HEK293 (cell line): Measurements from ENCODE around the gene CYP2E1.
"Not testable (repeated sequence)": the region's sequence is repeated elsewhere in the genome, so short reads cannot be mapped to it uniquely, and the experiment has no call there.

Experiments used
- CTCF ChIA-PET: fragments of 350-600 bp; formaldehyde crosslinking; extraction: SDS; loops from one replicate; lab custom pipeline; 2021; ENCODE audit warnings: antibody characterized with exemption; lab: Yijun Ruan, JAX
- POLR2A ChIA-PET: fragments of 300-600 bp; formaldehyde crosslinking; extraction: SDS; loops from one replicate; lab custom pipeline; 2020; ENCODE audit warnings: antibody characterized with exemption, inconsistent platforms; lab: Yijun Ruan, JAX
- H3K27ac ChIP-seq: fragments of 200-500 bp; sonication (Bioruptor generic); 2 replicates; pipeline ENCODE4 v1.5.1; 2014; ENCODE audit warnings: low read depth, low read length, control low read depth, inconsistent platforms; ENCODE audit errors: extremely low read depth
- H3K36me3 ChIP-seq, 2 experiments: fragments of 200-500 bp in 1 of 2; sonication (Bioruptor generic) in 1 of 2; 1 replicate in 1 of 2; 2 replicates in 1 of 2; pipeline ENCODE4 v1.5.1; 2014 to 2017; ENCODE audit warnings: inconsistent platforms in 2 of 2, low read length in 2 of 2; ENCODE audit not compliant: control insufficient read depth in 2 of 2, insufficient read depth in 1 of 2
- H3K4me1 ChIP-seq: fragments of 200-500 bp; sonication (Bioruptor generic); 2 replicates; pipeline ENCODE4 v1.5.1; 2014; ENCODE audit warnings: mild to moderate bottlenecking, low read length, inconsistent platforms; ENCODE audit not compliant: control insufficient read depth, insufficient read depth
- H3K4me3 ChIP-seq: 2 replicates; pipeline ENCODE4 v1.5.1; 2011; ENCODE audit warnings: low read depth, mild to moderate bottlenecking, control low read depth, low read length, moderate library complexity
- H3K9me3 ChIP-seq: fragments of 200-500 bp; sonication (Bioruptor generic); 2 replicates; pipeline ENCODE4 v1.5.1; 2014; ENCODE audit warnings: low read depth, low read length, inconsistent platforms; ENCODE audit not compliant: control insufficient read depth, insufficient read depth
- KLF8 ChIP-seq: fragments of 450-650 bp; formaldehyde crosslinking; IDR thresholded peaks from 2 replicates; pipeline ENCODE4 v1.5.1; 2016; ENCODE audit warnings: missing biosample characterization, missing genetic modification characterization
- SETDB1 ChIP-seq: IDR thresholded peaks from one replicate; pipeline ENCODE4 v1.6.1; 2017; ENCODE audit warnings: mild to moderate bottlenecking, low read length, moderate library complexity, mixed read lengths; ENCODE audit not compliant: insufficient read length
- TRIM28 ChIP-seq: IDR thresholded peaks from 2 replicates; pipeline ENCODE4 v1.6.1; 2011; ENCODE audit warnings: low read length, control low read depth, borderline replicate concordance
- ZNF391 ChIP-seq: fragments of 450-650 bp; formaldehyde crosslinking; IDR thresholded peaks from 2 replicates; pipeline ENCODE4 v1.5.1; 2016; ENCODE audit warnings: low read depth, missing biosample characterization, missing genetic modification characterization, borderline replicate concordance
- ZNF510 ChIP-seq: fragments of 450-650 bp; formaldehyde crosslinking; IDR thresholded peaks from 2 replicates; pipeline ENCODE4 v1.5.1; 2018; ENCODE audit warnings: mild to moderate bottlenecking, missing genetic modification characterization, missing biosample characterization; ENCODE audit not compliant: insufficient replicate concordance
- ZXDB ChIP-seq: fragments of 450-650 bp; formaldehyde crosslinking; IDR thresholded peaks from 2 replicates; pipeline ENCODE4 v1.5.1; 2016; ENCODE audit warnings: missing biosample characterization, missing genetic modification characterization
- TF ChIP-seq, protein P1 (sequence below): fragments of 450-650 bp; formaldehyde crosslinking; IDR thresholded peaks from 2 replicates; pipeline ENCODE4 v1.5.1; 2016; ENCODE audit warnings: missing biosample characterization, missing genetic modification characterization
- TF ChIP-seq, protein P2 (sequence below): fragments of 450-650 bp; formaldehyde crosslinking; conservative IDR thresholded peaks from 2 replicates; pipeline ENCODE4 v1.5.1; 2016; ENCODE audit warnings: low read depth, missing biosample characterization, missing genetic modification characterization
- TF ChIP-seq, protein P3 (sequence below): fragments of 450-650 bp; formaldehyde crosslinking; IDR thresholded peaks from 2 replicates; pipeline ENCODE4 v1.5.1; 2016; ENCODE audit warnings: missing biosample characterization, missing genetic modification characterization
- TF ChIP-seq, protein P4 (sequence below): fragments of 450-650 bp; formaldehyde crosslinking; IDR thresholded peaks from 2 replicates; pipeline ENCODE4 v1.5.1; 2016; ENCODE audit warnings: missing biosample characterization, missing genetic modification characterization

The CYP2E1 gene

DNA sequence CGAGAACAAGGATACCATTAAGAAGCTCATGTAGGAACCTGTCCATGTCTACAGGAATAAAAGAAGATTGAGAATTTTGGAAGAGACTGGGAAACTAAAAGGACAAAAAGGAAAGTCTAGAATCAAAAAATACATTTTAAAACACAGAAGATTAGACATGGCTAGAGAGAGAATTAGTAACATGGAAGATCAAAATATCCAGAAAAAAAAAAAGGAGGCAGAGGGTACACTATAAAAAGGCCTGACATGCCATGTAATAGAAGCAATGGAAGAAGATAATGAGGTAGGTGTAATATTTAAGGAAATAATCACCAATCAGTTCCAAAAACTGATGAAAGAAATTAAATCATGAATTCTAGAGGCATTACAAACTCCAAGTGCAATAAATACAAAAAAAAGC lies 46.3 kb downstream of the CYP2E1 start:
- TF ChIP-seq ZXDB (tag by site-specific recombination) (0 out of 2 replicates have a peak, but pooled peaks have one; percentile 19), TRIM28 (peak; percentile 16; the same call in 1 of the 2 replicates), SETDB1 (peak; percentile 82), ZNF391 (tag by site-specific recombination) (0 out of 2 replicates have a peak, but pooled peaks have one; percentile 37), ZNF510 (tag by site-specific recombination) (peak; percentile 65), KLF8 (tag by site-specific recombination) (peak; percentile 32; the same call in 1 of the 2 replicates)
- TF ChIP-seq, protein P1, sequence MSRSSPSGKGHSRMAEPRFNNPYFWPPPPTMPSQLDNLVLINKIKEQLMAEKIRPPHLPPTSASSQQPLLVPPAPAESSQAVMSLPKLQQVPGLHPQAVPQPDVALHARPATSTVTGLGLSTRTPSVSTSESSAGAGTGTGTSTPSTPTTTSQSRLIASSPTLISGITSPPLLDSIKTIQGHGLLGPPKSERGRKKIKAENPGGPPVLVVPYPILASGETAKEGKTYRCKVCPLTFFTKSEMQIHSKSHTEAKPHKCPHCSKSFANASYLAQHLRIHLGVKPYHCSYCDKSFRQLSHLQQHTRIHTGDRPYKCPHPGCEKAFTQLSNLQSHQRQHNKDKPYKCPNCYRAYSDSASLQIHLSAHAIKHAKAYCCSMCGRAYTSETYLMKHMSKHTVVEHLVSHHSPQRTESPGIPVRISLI (tag by site-specific recombination): peak; percentile 88
- TF ChIP-seq, protein P2, sequence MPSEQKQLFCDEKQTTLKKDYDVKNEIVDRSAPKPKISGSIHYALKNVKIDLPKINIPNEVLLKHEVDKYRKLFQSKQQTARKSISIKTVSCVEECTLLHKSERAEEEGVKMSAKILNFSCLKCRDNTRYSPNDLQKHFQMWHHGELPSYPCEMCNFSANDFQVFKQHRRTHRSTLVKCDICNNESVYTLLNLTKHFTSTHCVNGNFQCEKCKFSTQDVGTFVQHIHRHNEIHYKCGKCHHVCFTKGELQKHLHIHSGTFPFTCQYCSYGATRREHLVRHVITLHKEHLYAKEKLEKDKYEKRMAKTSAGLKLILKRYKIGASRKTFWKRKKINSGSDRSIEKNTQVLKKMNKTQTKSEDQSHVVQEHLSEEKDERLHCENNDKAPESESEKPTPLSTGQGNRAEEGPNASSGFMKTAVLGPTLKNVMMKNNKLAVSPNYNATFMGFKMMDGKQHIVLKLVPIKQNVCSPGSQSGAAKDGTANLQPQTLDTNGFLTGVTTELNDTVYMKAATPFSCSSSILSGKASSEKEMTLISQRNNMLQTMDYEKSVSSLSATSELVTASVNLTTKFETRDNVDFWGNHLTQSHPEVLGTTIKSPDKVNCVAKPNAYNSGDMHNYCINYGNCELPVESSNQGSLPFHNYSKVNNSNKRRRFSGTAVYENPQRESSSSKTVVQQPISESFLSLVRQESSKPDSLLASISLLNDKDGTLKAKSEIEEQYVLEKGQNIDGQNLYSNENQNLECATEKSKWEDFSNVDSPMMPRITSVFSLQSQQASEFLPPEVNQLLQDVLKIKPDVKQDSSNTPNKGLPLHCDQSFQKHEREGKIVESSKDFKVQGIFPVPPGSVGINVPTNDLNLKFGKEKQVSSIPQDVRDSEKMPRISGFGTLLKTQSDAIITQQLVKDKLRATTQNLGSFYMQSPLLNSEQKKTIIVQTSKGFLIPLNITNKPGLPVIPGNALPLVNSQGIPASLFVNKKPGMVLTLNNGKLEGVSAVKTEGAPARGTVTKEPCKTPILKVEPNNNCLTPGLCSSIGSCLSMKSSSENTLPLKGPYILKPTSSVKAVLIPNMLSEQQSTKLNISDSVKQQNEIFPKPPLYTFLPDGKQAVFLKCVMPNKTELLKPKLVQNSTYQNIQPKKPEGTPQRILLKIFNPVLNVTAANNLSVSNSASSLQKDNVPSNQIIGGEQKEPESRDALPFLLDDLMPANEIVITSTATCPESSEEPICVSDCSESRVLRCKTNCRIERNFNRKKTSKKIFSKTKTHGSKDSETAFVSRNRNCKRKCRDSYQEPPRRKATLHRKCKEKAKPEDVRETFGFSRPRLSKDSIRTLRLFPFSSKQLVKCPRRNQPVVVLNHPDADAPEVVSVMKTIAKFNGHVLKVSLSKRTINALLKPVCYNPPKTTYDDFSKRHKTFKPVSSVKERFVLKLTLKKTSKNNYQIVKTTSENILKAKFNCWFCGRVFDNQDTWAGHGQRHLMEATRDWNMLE (tag by site-specific recombination): peak; percentile 46; the same call in 1 of the 2 replicates
- TF ChIP-seq, protein P3, sequence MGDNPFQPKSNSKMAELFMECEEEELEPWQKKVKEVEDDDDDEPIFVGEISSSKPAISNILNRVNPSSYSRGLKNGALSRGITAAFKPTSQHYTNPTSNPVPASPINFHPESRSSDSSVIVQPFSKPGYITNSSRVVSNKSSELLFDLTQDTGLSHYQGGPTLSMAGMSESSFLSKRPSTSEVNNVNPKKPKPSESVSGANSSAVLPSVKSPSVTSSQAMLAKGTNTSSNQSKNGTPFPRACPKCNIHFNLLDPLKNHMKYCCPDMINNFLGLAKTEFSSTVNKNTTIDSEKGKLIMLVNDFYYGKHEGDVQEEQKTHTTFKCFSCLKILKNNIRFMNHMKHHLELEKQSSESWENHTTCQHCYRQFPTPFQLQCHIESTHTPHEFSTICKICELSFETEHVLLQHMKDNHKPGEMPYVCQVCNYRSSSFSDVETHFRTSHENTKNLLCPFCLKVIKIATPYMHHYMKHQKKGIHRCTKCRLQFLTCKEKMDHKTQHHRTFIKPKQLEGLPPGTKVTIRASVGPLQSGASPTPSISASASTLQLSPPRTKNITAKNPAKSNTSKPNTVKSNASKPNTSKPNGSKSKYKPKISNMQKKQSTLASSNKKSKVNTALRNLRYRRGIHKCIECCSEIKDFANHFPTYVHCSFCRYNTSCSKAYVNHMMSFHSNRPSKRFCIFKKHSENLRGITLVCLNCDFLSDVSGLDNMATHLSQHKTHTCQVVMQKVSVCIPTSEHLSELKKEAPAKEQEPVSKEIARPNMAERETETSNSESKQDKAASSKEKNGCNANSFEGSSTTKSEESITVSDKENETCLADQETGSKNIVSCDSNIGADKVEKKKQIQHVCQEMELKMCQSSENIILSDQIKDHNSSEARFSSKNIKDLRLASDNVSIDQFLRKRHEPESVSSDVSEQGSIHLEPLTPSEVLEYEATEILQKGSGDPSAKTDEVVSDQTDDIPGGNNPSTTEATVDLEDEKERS (tag by site-specific recombination): peak; percentile 97
- TF ChIP-seq, protein P4, sequence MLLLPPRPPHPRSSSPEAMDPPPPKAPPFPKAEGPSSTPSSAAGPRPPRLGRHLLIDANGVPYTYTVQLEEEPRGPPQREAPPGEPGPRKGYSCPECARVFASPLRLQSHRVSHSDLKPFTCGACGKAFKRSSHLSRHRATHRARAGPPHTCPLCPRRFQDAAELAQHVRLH (tag by site-specific recombination): peak; percentile 69; the same call in 1 of the 2 replicates
- TF ChIP-seq, all 188 proteins: peak for 10; not testable (repeated sequence) for 178
- ChIA-PET CTCF (interaction anchor here (0.7 to 1.7 kb wide), 2 partner anchors 162 to 244 kb away, joined by 3 to 6 read pairs; no protein-coding TSS in a partner anchor), POLR2A (interaction anchor here (1.5 kb wide), 1 partner anchor 144 kb away, joined by 3 read pairs; no protein-coding TSS in a partner anchor)
- H3K4me3 ChIP-seq, H3K36me3 ChIP-seq, H3K9me3 ChIP-seq, H3K27ac ChIP-seq, H3K4me1 ChIP-seq: not testable (repeated sequence)

DNA sequence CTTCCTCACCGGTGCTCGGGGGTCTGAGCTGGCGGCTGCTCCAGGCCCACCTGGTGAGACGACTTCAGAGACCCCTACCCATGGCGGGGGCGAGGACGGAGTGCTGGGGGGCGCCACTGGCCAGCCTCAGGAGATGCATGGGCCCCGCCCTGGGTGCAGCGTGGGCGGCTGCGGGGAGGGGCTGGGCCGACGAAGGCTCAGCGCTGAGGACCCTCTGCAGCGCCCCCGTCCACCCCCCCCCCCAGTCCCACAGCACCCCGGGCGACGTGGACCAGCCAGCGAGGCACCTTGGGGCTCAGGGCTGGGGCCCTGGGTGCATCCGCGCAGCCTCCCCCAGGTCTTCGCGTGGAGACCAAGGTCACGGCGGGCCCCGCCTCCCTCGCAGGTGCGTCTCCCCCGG lies 49.9 kb downstream of the CYP2E1 start:
- CTCF ChIA-PET, H3K27ac ChIP-seq, H3K4me3 ChIP-seq, H3K9me3 ChIP-seq, H3K4me1 ChIP-seq, H3K36me3 ChIP-seq, POLR2A ChIA-PET: not testable (repeated sequence)
